Measurements from ENCODE around the gene RECQL5.
A peak's percentile ranks its signal among the peaks of the same experiment; 100 is the strongest.
"Not testable (repeated sequence)": the region's sequence is repeated elsewhere in the genome, so short reads cannot be mapped to it uniquely, and the experiment has no call there.

The RECQL5 gene

DNA sequence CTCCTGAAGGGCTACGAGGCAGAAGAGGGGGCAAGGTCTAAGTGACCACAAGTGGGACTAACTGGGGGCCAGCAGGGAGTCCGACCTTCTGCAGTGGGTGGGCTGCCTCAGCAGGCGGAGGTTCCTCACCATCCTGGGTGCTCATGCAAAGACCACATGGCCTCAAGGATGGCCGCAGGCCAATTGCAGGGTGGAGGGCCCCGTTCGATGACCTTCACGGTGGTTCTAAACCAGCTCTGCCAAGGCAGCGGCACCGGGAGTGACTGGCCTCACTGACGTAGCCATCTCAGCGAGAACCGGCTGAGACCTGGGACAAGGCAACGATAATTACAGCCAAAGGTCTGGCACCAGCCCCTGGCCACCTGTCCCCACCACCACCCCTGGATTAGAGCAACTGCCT, 28.1 kb downstream of the RECQL5 start:
- DNase-seq (ENCODE audit: insufficient read length, low spot score) = no peak
- FAIRE-seq = no peak
- no peak for TF ChIP-seq POLR2A (IDR thresholded peaks at IDR 0.05; ENCODE audit: low read depth, low read length)

DNA sequence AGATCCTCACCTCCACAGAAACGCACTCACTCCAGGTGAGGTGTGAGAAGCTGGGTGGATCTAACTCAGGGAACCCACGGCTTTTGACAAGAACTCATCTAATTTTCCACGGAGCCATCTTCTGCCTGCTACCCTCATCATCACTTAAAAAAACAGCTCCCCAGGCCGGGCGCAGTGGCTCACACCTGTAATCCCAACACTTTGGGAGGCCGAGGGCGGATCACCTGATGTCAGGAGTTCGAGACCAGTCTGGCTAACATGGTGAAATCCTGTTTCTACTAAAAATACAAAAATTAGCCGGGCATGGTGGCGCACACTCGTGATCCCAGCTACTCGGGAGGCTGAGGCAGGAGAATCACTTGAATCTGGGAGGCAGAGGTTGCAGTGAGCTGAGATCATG, 28.9 kb downstream of the RECQL5 start:
- not testable (repeated sequence) for DNase-seq (ENCODE audit: insufficient read length, low spot score); FAIRE-seq

DNA sequence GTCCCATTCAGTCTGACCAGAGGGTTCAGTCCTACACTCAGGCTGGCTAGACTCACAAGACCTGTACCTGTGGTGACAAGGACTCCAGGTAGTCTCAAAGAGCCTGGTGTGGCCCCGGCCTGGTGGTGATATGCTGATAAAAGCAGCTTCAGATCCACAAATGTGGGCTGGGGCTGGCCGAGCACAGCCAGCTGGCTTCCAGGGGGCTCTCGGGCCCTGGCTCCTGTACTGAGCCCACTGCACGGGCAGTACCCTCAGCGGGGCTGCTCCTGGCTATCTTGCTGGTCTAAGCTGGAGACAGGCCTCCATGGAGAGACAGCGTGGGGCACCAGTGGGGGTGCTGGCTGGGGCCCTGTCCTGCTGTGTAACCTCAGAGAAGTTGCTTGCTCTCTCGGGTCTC, 29.4 kb downstream of the RECQL5 start:
- DNase-seq (ENCODE audit: insufficient read length, low spot score) (no peak), FAIRE-seq (no peak)
- no peak for TF ChIP-seq POLR2A (IDR thresholded peaks at IDR 0.05; ENCODE audit: low read depth, low read length)

DNA sequence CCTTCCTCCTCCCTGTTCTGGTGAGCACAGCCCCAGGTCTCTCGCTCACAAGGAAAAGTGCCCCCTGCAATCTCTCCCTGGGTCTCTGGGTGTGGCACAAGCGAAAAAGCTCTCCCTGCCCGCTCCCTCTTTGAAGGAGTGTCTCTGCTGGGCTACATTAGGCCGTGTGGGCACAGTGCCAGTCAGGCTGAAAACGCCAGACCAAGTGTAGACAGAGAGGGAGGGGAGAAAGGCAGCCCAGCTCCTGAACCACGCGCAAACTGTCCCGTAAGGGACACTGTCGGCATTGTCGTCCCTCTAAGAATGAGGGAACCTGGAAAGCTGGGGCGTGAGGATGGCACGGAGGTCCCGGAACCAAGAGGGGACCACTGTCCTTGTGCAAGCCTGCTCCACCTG, 29.8 kb downstream of the RECQL5 start:
- TF ChIP-seq POLR2A (IDR thresholded peaks at IDR 0.05; ENCODE audit: low read depth, low read length) = no peak
- DNase-seq (ENCODE audit: insufficient read length, low spot score) = no peak
- no peak for FAIRE-seq

DNA sequence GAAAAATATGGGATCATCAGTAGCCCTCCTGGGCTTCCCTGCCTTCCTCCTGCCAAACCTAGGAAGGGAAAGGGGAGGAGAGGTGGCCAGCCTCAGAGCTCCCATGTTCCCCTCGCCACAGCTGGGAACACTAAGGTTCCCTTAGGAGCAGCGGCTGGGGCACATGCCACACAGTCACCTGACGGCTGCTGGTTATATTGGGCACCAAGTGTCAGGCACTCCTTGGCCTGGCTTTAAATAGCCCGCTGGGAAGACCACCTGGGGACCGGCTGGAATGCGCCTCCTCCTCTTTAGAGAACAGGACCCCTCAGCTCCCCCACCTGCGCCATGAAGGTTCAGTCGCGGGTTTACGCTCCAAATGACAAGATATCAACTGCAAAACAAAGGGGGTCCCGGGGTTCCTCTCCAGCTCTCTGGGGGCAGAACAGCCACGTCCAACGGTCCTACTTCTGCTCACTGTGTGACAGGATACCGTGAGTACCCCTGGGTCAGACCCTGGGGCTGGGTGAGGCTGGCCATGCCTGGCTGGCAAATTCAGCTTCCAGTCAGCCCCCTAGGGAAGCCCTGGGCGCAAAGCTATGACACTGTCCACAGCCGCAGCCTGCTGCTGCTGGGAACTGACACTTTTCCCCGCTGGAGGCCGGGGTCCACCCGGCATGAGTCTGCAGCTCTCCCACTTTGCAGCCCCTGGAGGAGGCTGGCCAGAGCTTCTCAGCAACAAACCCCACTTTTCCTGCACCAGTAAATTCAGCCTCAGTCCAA, 30.4 kb downstream of the RECQL5 start:
- TF ChIP-seq POLR2A (IDR thresholded peaks at IDR 0.05; ENCODE audit: low read depth, low read length) = no peak
- DNase-seq (ENCODE audit: insufficient read length, low spot score) (no peak), FAIRE-seq (no peak)

DNA sequence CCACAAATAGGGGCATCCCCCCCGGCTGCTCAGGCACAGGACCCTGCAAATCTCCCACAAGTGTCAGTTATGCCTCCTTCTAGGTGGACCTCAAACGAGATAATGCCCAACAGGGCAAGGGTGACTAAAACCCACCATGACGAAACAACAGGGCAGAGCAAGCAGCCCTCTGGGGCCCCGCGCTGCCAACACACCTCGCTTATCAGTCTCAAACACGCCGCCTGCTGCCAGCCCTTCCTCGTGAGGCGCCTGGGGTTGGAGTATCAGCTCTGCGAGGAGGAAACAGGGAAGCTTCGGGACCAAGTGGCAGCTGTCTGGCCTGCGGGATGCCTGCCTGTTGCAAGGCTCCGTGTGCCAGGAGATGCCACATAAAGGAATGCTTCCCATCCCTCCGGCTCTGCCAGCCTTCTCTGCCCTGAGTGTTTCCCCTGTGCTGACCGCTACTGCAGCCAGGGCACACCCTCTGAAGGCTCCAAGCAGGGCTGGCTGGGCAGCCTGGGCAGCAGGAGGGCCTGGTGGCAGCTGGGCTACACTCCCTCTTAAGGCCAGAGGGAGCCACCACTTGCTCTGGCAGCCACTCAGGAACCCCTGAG, 31.2 kb downstream of the RECQL5 start:
- FAIRE-seq (no peak), DNase-seq (ENCODE audit: insufficient read length, low spot score) (no peak)
- TF ChIP-seq POLR2A (IDR thresholded peaks at IDR 0.05; ENCODE audit: low read depth, low read length) = no peak

DNA sequence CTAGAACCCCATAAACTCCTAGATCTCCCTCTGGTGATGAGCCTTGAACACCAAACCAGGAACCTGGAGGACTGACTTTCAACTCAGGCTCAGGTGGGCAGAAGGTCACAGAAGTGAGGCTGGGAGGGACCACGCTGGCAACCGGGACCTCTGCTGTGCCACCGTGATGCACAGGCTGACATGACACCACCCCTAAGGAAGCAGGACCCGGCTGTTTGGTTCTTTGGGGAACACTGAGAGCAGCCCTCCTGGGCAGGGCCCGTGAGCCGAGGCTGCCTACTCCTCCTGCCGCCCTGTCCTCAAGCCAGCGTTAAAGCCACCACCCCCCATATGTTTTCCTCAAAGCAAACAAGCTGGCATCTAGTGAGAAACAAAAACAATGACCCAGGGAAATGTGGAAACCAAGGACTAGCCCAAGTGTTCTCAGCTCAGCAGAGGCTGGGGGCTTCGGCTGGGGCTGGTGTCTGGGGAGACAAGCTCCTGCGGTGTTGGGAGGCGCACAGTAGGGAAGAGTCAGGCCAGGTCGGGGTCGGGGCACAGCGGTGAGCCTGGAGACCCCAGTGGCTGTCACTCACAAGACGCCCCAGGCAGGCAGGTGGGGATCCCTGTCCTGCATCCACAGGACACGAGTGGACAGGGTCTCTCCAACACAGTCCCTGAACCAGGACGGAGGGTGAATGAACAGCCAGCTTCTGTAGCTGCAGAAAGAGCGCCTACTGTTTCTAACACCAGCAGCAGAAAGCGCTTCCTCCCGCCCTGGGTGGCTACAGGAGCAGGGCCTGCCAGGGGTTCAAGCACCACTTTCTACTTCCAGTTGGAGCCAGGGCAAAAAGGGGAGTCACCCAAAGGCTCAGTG, 32.0 kb downstream of the RECQL5 start:
- no peak for DNase-seq (ENCODE audit: insufficient read length, low spot score)
- no peak for FAIRE-seq
- TF ChIP-seq POLR2A (IDR thresholded peaks at IDR 0.05; ENCODE audit: low read depth, low read length) = no peak

DNA sequence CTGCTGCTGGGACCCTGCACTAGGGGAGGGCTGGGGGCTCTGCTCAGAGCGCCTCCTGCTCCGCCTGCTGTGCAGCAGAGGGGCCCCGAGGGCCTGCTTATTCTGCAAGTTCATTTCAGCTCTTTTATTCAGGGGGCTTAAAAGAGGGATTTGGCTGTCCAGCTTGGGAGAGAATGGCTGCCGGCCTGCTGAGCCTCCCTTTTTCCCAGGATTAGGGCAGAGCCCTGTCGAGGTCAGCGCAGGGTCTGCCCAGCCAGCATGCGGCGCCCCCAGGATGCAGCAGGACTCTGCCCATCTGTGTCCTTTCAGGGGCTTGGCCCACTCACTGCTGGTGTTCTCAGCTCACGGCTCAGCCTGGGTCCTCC, 32.6 kb downstream of the RECQL5 start:
- DNase-seq (ENCODE audit: insufficient read length, low spot score) = no peak
- FAIRE-seq = no peak
- no peak for TF ChIP-seq POLR2A (IDR thresholded peaks at IDR 0.05; ENCODE audit: low read depth, low read length)

DNA sequence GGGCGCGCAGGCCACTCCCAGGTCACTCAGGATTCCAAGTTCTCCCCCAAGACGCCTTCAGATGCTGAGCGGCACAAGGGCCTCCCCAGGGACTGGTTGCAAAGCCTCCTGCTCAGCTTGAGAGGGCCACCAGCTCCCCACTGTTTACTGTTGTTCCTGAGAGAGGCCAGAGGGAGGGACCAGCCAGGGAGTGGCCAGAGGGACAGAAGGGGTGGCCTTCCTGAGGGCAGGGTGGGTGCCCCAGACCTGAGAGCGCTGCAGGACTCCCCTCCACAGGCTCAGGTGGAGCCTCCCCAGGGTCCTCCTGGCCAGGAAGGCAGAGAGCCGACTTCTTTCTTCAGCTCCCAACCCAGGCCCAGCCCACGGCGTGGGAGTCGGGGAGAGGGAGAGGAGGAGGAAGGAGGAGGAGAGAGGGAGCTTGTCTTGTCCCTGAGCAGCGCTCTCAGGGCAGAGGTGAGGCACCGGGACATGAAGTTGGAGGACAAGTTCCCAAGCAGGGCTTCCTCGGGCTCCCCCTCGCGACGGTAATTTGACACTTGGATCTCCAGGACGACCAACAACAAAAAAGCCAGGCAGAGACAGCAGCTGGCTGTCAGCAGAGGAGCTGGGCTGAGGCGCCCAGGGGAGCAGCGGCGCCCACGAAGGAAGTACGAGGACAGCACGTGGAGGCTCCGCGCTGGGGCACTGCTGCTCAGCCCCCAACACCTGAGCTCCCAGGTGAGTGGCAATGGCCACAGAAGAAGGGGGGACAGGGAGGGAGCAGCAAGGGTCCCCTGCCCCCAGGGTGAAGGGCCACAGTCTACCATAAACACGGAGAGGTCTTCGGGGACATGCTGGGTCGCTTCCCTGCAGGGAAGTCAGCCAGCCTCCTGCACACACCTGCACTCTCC, 33.2 kb downstream of the RECQL5 start:
- no peak for TF ChIP-seq POLR2A (IDR thresholded peaks at IDR 0.05; ENCODE audit: low read depth, low read length)
- FAIRE-seq = peak; percentile 55
- peak; percentile 98 for DNase-seq (ENCODE audit: insufficient read length, low spot score)

DNA sequence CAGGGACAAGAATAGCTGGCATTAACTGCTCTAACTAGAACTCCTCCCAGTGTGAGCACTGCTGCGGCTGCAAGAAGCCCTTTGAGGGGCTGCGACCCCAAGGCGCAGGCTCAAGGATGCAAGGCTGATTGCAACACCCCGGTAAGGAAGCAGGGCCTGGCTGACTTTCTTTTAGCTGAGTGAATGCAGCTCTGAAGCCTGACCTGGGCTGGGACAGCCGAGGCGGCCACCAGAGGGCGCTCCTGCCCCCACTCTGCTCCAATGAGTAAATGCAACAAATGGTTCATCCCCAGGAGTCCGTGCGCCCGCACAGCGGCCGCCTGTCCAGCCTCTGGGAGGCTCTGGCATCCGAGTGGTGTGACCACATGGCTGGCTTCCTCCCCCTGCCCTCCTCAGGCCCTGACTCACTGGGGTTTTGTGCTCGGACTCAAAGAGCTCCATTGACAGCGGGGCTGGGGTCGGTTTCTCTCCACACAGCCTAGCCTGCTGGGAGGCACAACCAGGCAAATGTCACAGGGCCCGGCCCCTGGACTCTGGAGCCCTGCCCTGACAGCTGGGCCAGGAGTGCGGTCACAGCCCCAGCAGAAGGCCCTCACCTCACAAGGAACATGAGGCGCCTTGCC, 34.0 kb downstream of the RECQL5 start, which contains the start of gene SMIM5:
TSS of gene SMIM5 (plus strand) at position 572 of the 623 bp plus-strand sequence. CDS start 6,768 bp downstream, outside the sequence.
- TF ChIP-seq POLR2A (IDR thresholded peaks at IDR 0.05; ENCODE audit: low read depth, low read length) = no peak
- DNase-seq (ENCODE audit: insufficient read length, low spot score) (peak; percentile 98), FAIRE-seq (no peak)

DNA sequence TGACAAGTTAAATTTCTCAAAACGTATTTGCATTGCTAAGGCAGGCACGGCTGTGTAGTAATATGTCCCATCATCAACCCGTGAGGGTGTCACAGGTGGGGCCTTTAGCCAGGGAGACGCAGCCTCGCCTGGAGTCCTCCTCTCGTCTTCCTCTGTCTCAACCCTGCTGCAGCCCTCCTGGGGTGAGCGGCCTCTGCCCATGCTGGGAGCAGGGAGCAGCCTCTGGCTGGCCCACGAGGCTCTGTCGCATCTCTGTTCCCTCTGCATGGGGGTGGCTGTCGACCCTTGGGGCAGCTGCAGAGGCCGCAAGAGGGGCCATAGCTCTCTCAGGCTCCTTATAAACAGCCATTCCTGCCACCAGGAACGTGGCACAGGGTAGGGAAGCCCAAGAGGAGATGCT, 34.5 kb downstream of the RECQL5 start:
- no peak for FAIRE-seq
- no peak for TF ChIP-seq POLR2A (IDR thresholded peaks at IDR 0.05; ENCODE audit: low read depth, low read length)
- DNase-seq (ENCODE audit: insufficient read length, low spot score) = no peak

DNA sequence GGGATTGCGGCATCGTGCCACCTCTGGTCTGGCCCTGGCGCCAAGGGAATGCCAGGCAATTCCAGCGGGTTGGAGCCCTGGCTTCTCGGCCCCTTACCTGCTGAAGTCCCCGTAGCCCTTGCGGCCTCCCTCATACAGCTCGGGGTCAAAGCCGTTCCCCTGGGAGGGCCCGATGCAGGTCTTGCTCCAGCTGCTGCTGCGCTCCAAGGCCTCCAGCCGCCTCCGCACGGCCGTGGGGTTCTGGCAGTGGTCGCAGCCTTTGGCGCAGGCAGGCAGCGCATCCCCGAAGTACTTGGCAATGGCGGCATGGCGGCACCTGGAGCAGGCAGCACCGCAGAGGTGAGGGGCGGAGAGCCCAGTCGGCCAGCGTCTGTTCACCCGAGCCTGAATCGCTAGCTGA, 35.6 kb downstream of the RECQL5 start:
- FAIRE-seq (no peak), DNase-seq (ENCODE audit: insufficient read length, low spot score) (no peak)
- TF ChIP-seq POLR2A (IDR thresholded peaks at IDR 0.05; ENCODE audit: low read depth, low read length) = no peak
